Parathyroid adenoma (tissue), 2 donors: Measurements from ENCODE around the gene LINGO1.

Source experiments
- H2AFZ ChIP-seq: fragments of 300-600 bp; sonication (generic); one replicate; pipeline ENCODE4 v1.7.0; 2017; ENCODE audit warnings: antibody characterized with exemption, mild to moderate bottlenecking
- H3K27ac ChIP-seq: fragments of 300-600 bp; sonication (generic); one replicate; pipeline ENCODE4 v1.7.0; 2017
- H3K27me3 ChIP-seq: fragments of 300-600 bp; sonication (generic); one replicate; pipeline ENCODE4 v1.7.0; 2017; ENCODE audit warnings: low read length; ENCODE audit not compliant: control insufficient read depth, insufficient read depth
- H3K36me3 ChIP-seq: fragments of 300-600 bp; sonication (generic); one replicate; pipeline ENCODE4 v1.7.0; 2017; ENCODE audit warnings: low read length; ENCODE audit not compliant: control insufficient read depth, insufficient read depth
- H3K4me1 ChIP-seq: fragments of 300-600 bp; sonication (generic); one replicate; pipeline ENCODE4 v1.7.0; 2017; ENCODE audit warnings: control low read depth
- H3K4me2 ChIP-seq: fragments of 300-600 bp; sonication (generic); one replicate; pipeline ENCODE4 v1.7.0; 2017; ENCODE audit warnings: low read length
- H3K4me3 ChIP-seq: fragments of 300-600 bp; sonication (generic); one replicate; pipeline ENCODE4 v1.7.0; 2017; ENCODE audit warnings: low read depth, low read length
- H3K79me2 ChIP-seq: fragments of 300-600 bp; sonication (generic); one replicate; pipeline ENCODE4 v1.7.0; 2017; ENCODE audit warnings: control low read depth
- H3K9ac ChIP-seq: fragments of 300-600 bp; sonication (generic); one replicate; pipeline ENCODE4 v1.7.0; 2017; ENCODE audit warnings: mild to moderate bottlenecking
- H3K9me3 ChIP-seq: fragments of 300-600 bp; sonication (generic); one replicate; pipeline ENCODE4 v1.7.0; 2017; ENCODE audit warnings: low read length; ENCODE audit not compliant: control insufficient read depth
- CTCF ChIP-seq: fragments of 300-600 bp; sonication (generic); IDR thresholded peaks from one replicate; pipeline ENCODE4 v1.7.0; 2017; ENCODE audit warnings: antibody characterized with exemption, mild to moderate bottlenecking
- donor health status: primary hyperparathyroidism.

LINGO1 gene

GRCh38 chr15:77582763-77583162 lies 49.9 kb downstream of the LINGO1 start:
- no peak for TF ChIP-seq CTCF
- Histone ChIP-seq H3K4me3 (no peak overlapping the region), H3K27ac (no peak overlapping the region)

GRCh38 chr15:77581896-77582569 lies 50.7 kb downstream of the LINGO1 start:
- Histone ChIP-seq H3K4me2 (no peak overlapping the region), H2AFZ (no peak overlapping the region), H3K9me3 (no peaks in the 10 kb centered on the region), H3K36me3 (no peaks in the 10 kb centered on the region), H3K27me3 (no peaks in the 10 kb centered on the region), H3K9ac (no peak overlapping the region), H3K79me2 (no peaks in the 10 kb centered on the region), H3K4me1 (no peaks in the 10 kb centered on the region), H3K27ac (no peak overlapping the region), H3K4me3 (no peak overlapping the region)
- TF ChIP-seq CTCF: no peak

More at GRCh38 chr15:77582763-77583162, 49.9 kb downstream of the LINGO1 start:
- no peaks in the 10 kb centered on the region for H3K4me1 ChIP-seq
- no peak overlapping the region for H3K9ac ChIP-seq
- H3K9me3 ChIP-seq: no peaks in the 10 kb centered on the region
- H3K27me3 ChIP-seq: no peaks in the 10 kb centered on the region
- H3K36me3 ChIP-seq: no peaks in the 10 kb centered on the region
- no peak overlapping the region for H3K4me2 ChIP-seq
- no peak overlapping the region for H2AFZ ChIP-seq
- no peaks in the 10 kb centered on the region for H3K79me2 ChIP-seq

- H3K27ac ChIP-seq: no peak overlapping the region
- TF ChIP-seq CTCF: no peak
- H2AFZ ChIP-seq: no peak overlapping the region
- H3K4me1 ChIP-seq: no peaks in the 10 kb centered on the region
- no peak overlapping the region for H3K4me2 ChIP-seq
- H3K4me3 ChIP-seq: no peak overlapping the region
- no peaks in the 10 kb centered on the region for H3K36me3 ChIP-seq
- no peak overlapping the region for H3K9ac ChIP-seq
- no peaks in the 10 kb centered on the region for H3K9me3 ChIP-seq
- H3K27me3 ChIP-seq: no peaks in the 10 kb centered on the region
- no peaks in the 10 kb centered on the region for H3K79me2 ChIP-seq
Observed at GRCh38 chr15:77580996-77581682, 51.6 kb downstream of the LINGO1 start.

- H3K27me3 ChIP-seq: no peaks in the 10 kb centered on the region
- H3K9ac ChIP-seq: no peak overlapping the region
- no peak overlapping the region for H3K4me3 ChIP-seq
- no peak for TF ChIP-seq CTCF
- H3K9me3 ChIP-seq: no peaks in the 10 kb centered on the region
- no peak overlapping the region for H3K4me2 ChIP-seq
- no peak overlapping the region for H3K27ac ChIP-seq
- H2AFZ ChIP-seq: no peak overlapping the region
- no peaks in the 10 kb centered on the region for H3K36me3 ChIP-seq
- H3K4me1 ChIP-seq: no peaks in the 10 kb centered on the region
- no peaks in the 10 kb centered on the region for H3K79me2 ChIP-seq
Observed at GRCh38 chr15:77579498-77580188, 53.1 kb downstream of the LINGO1 start.
